Suprapubic skin (tissue), 4 donors: ENCODE results near the gene AMOTL1.

Experiments
- CTCF ChIP-seq, 2 donors: fragments of 200-600 bp in 1 of 2; fragments of 450-650 bp in 1 of 2; sonication (generic) in 1 of 2; IDR thresholded peaks; one replicate each; pipeline ENCODE4 v1.5.1; 2016 to 2019; ENCODE audit warnings: antibody characterized with exemption in 2 of 2, mild to moderate bottlenecking in 1 of 2, moderate library complexity in 1 of 2
- EP300 ChIP-seq: sonication (generic); formaldehyde crosslinking; IDR thresholded peaks from one replicate; pipeline ENCODE4 v1.6.1; 2017; ENCODE audit warnings: antibody characterized with exemption
- POLR2A ChIP-seq, 2 donors: fragments of 450-650 bp; IDR thresholded peaks; one replicate each; pipeline ENCODE4 v1.6.1; 2017; ENCODE audit warnings: antibody characterized with exemption in 2 of 2, mild to moderate bottlenecking in 2 of 2, moderate library complexity in 2 of 2
- POLR2AphosphoS5 ChIP-seq, 3 donors: sonication (generic); formaldehyde crosslinking; IDR thresholded peaks; one replicate each; pipeline ENCODE4 v1.6.1; 2017; ENCODE audit warnings: antibody characterized with exemption in 3 of 3

DNA sequence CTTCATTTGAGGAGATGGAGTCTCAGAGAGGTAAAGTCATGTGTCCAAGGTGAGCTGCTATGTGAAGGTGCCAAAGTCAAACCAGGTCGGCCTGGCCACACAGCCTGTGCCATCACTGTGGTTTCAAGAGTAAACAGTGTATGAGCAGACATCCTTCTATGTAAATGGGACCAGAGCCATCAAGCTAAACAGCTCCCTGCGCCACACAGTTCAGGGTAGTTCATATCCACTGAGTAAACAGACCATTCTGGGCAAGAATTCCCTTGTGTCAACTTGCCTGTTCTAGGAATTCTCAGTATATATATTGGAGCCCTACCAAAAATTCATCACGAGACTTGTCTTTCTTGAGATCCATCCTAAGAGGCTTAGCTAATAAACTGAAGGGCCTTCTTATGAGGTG, 77.5 kb downstream of the AMOTL1 start:
- TF ChIP-seq CTCF (IDR thresholded peaks at IDR 0.05), result no peak
- TF ChIP-seq POLR2A (IDR thresholded peaks at IDR 0.05), result no peak
- TF ChIP-seq POLR2AphosphoS5 (IDR thresholded peaks at IDR 0.05), result no peak
- no peak for TF ChIP-seq EP300
